H9 (cell line): Measurements from ENCODE around the gene FST. TPM values are rescaled to one million over a fixed set of nuclear protein-coding genes. Genes with fewer than 3 reads are reported as not detected.

Experiments
- DNase-seq: peaks from one replicate; pipeline ENCODE4 v3.0.0-alpha.2; 2017
- H2AFZ ChIP-seq: one replicate; pipeline ENCODE4 v1.6.1; 2013; ENCODE audit warnings: mild to moderate bottlenecking, low read length, control low read depth, moderate library complexity
- H2AK5ac ChIP-seq: 2 replicates; pipeline ENCODE4 v1.6.1; 2013; ENCODE audit warnings: low read length, control low read depth, mixed read lengths; ENCODE audit not compliant: insufficient read length
- H2BK120ac ChIP-seq: one replicate; pipeline ENCODE4 v1.6.1; 2013; ENCODE audit warnings: low read depth, mild to moderate bottlenecking, low read length, control low read depth, inconsistent platforms; ENCODE audit not compliant: poor library complexity, severe bottlenecking
- H2BK12ac ChIP-seq: 2 replicates; pipeline ENCODE4 v1.6.1; 2013; ENCODE audit warnings: low read length, control low read depth, mixed read lengths, low read depth; ENCODE audit not compliant: insufficient read length
- H2BK15ac ChIP-seq: 2 replicates; pipeline ENCODE4 v1.6.1; 2013; ENCODE audit warnings: low read depth, low read length, control low read depth
- H2BK20ac ChIP-seq: one replicate; pipeline ENCODE4 v1.6.1; 2013; ENCODE audit warnings: low read depth, mild to moderate bottlenecking, low read length, control low read depth, inconsistent platforms; ENCODE audit not compliant: poor library complexity, severe bottlenecking
- H2BK5ac ChIP-seq: 2 replicates; pipeline ENCODE4 v1.6.1; 2013; ENCODE audit warnings: low read length, control low read depth, mixed read lengths; ENCODE audit not compliant: insufficient read length
- H3K14ac ChIP-seq: 2 replicates; pipeline ENCODE4 v1.6.1; 2013; ENCODE audit warnings: low read length, control low read depth; ENCODE audit not compliant: insufficient read depth
- H3K18ac ChIP-seq: 2 replicates; pipeline ENCODE4 v1.6.1; 2013; ENCODE audit warnings: low read depth, mild to moderate bottlenecking, mixed read lengths, low read length, control low read depth; ENCODE audit not compliant: insufficient read length
- H3K23ac ChIP-seq: 2 replicates; pipeline ENCODE4 v1.6.1; 2013; ENCODE audit warnings: low read length, control low read depth, mixed read lengths, low read depth; ENCODE audit not compliant: insufficient read length
- H3K23me2 ChIP-seq: 2 replicates; pipeline ENCODE4 v1.6.1; 2013; ENCODE audit warnings: low read depth, mild to moderate bottlenecking, mixed read lengths, low read length, control low read depth; ENCODE audit not compliant: insufficient read length, poor library complexity, severe bottlenecking
- H3K27ac ChIP-seq: 2 replicates; pipeline ENCODE4 v1.5.1; 2013; ENCODE audit warnings: low read length, control low read depth, mixed read lengths, low read depth; ENCODE audit not compliant: insufficient read length
- H3K27me3 ChIP-seq: 2 replicates; pipeline ENCODE4 v1.6.1; 2013; ENCODE audit warnings: low read length, control low read depth, inconsistent platforms; ENCODE audit not compliant: insufficient read depth
- H3K4ac ChIP-seq: 2 replicates; pipeline ENCODE4 v1.6.1; 2013; ENCODE audit warnings: low read depth, mild to moderate bottlenecking, control low read depth, inconsistent platforms, low read length, moderate library complexity
- H3K4me1 ChIP-seq: 2 replicates; pipeline ENCODE4 v1.6.1; 2013; ENCODE audit warnings: low read length, control low read depth, inconsistent platforms; ENCODE audit not compliant: insufficient read depth
- H3K4me2 ChIP-seq: 2 replicates; pipeline ENCODE4 v1.6.1; 2013; ENCODE audit warnings: low read length, control low read depth, mixed read lengths; ENCODE audit not compliant: insufficient read length, insufficient read depth
- H3K56ac ChIP-seq: 2 replicates; pipeline ENCODE4 v1.6.1; 2013; ENCODE audit warnings: low read depth, mild to moderate bottlenecking, mixed read lengths, low read length, control low read depth; ENCODE audit not compliant: insufficient read length
- H3K79me1 ChIP-seq: 2 replicates; pipeline ENCODE4 v1.6.1; 2013; ENCODE audit warnings: low read depth, mild to moderate bottlenecking, moderate library complexity, low read length, control low read depth, inconsistent platforms; ENCODE audit not compliant: insufficient read depth, poor library complexity, severe bottlenecking
- H3K79me2 ChIP-seq: 2 replicates; pipeline ENCODE4 v1.6.1; 2013; ENCODE audit warnings: low read length, control low read depth, inconsistent platforms; ENCODE audit not compliant: insufficient read depth
- H3K9ac ChIP-seq: 2 replicates; pipeline ENCODE4 v1.6.1; 2013; ENCODE audit warnings: low read length, control low read depth, mixed read lengths; ENCODE audit not compliant: insufficient read length; ENCODE audit errors: extremely low read depth
- H3K9me3 ChIP-seq: one replicate; pipeline ENCODE4 v1.6.1; 2013; ENCODE audit warnings: low read depth, low read length, inconsistent platforms; ENCODE audit not compliant: control insufficient read depth
- H3T11ph ChIP-seq: one replicate; pipeline ENCODE4 v1.6.1; 2013; ENCODE audit warnings: mild to moderate bottlenecking, low read length, control low read depth, inconsistent platforms
- H4K20me1 ChIP-seq: one replicate; pipeline ENCODE4 v1.6.1; 2013; ENCODE audit not compliant: control insufficient read depth, insufficient read length, insufficient read depth
- H4K5ac ChIP-seq: 2 replicates; pipeline ENCODE4 v1.6.1; 2013; ENCODE audit warnings: low read depth, mild to moderate bottlenecking, mixed read lengths, low read length, control low read depth; ENCODE audit not compliant: insufficient read length
- H4K8ac ChIP-seq: replicated peaks from 2 replicates; pipeline ENCODE4 v1.6.1; 2013; ENCODE audit warnings: low read length, control low read depth, mixed read lengths, low read depth; ENCODE audit not compliant: insufficient read length
- H4K91ac ChIP-seq: 2 replicates; pipeline ENCODE4 v1.6.1; 2013; ENCODE audit warnings: low read depth, mild to moderate bottlenecking, moderate library complexity, mixed read lengths, low read length, control low read depth; ENCODE audit not compliant: insufficient read length
- H3K27ac Mint-ChIP-seq, 3 experiments: 2 replicates in 2 of 3; 3 replicates in 1 of 3; pipeline ENCODE4 v1.8.0; 2020 to 2021; ENCODE audit warnings: mixed read lengths in 3 of 3, mild to moderate bottlenecking in 1 of 3, moderate library complexity in 1 of 3
- H3K27me3 Mint-ChIP-seq: 2 replicates; pipeline ENCODE4 v1.8.0; 2021; ENCODE audit warnings: low read depth, mild to moderate bottlenecking, moderate library complexity, mixed read lengths
- H3K36me3 Mint-ChIP-seq, 3 experiments: 2 replicates in 2 of 3; 3 replicates in 1 of 3; pipeline ENCODE4 v1.8.0; 2020 to 2021; ENCODE audit warnings: low read depth in 3 of 3, mixed read lengths in 3 of 3; ENCODE audit not compliant: insufficient read depth in 1 of 3
- H3K4me1 Mint-ChIP-seq, 2 experiments: 2 replicates each; pipeline ENCODE4 v1.8.0; 2020; ENCODE audit warnings: mixed read lengths in 2 of 2
- H3K4me3 Mint-ChIP-seq, 2 experiments: 2 replicates in 1 of 2; 3 replicates in 1 of 2; pipeline ENCODE4 v1.8.0; 2020 to 2021; ENCODE audit warnings: mild to moderate bottlenecking in 2 of 2, mixed read lengths in 2 of 2, moderate library complexity in 1 of 2
- H3K9me3 Mint-ChIP-seq, 2 experiments: 2 replicates in 1 of 2; 3 replicates in 1 of 2; pipeline ENCODE4 v1.8.0; 2020; ENCODE audit warnings: mild to moderate bottlenecking in 2 of 2, mixed read lengths in 2 of 2, moderate library complexity in 1 of 2
- WGBS: extraction: QIAGEN DNeasy Blood & Tissue Kit; methylation state at CpG from one replicate; pipeline ENCODE4 v1.1.7; 2013; ENCODE audit warnings: missing lambda C conversion rate, low lambda C conversion rate, mixed read lengths; ENCODE audit not compliant: insufficient read length; ENCODE audit errors: extremely low coverage; 5-methylcytosine and 5-hydroxymethylcytosine counted together
- total RNA-seq: library from RNA; stranded (reverse); gene quantifications from 2 replicates; pipeline ENCODE4 v1.2.1, GENCODE V29; 2021
- TF ChIP-seq, protein P1 (sequence below): fragments of 200-600 bp; sonication (generic); conservative IDR thresholded peaks from 3 replicates; pipeline ENCODE4 v1.8.0; 2021; ENCODE audit warnings: antibody characterized with exemption, mild to moderate bottlenecking

FST gene
- total RNA-seq, 1 experiment from 2014 or later: 111 TPM

GRCh38 chr5:53431665-53432064 is 48.8 kb upstream of the FST start:
- Histone ChIP-seq H3K9me3 (no peaks in the 10 kb centered on the region), H2AK5ac (no peak overlapping the region), H4K91ac (no peak overlapping the region), H2AFZ (no peak overlapping the region), H3K27me3 (no peaks in the 10 kb centered on the region), H4K8ac (no peak overlapping the region), H2BK5ac (no peak overlapping the region), H3K79me1 (no peaks in the 10 kb centered on the region), H3K14ac (no peak overlapping the region), H3K23me2 (no peaks in the 10 kb centered on the region), H2BK120ac (no peak overlapping the region), H2BK15ac (no peak overlapping the region), H2BK20ac (no peak overlapping the region), H3K27ac (no peak overlapping the region), H3K79me2 (no peaks in the 10 kb centered on the region), H4K5ac (no peak overlapping the region), H4K20me1 (no peaks in the 10 kb centered on the region), H3K23ac (no peak overlapping the region), H2BK12ac (no peak overlapping the region), H3K4me1 (no peaks in the 10 kb centered on the region), H3K4me2 (no peak overlapping the region), H3T11ph (no peak overlapping the region), H3K9ac (no peak overlapping the region), H3K4ac (no peak overlapping the region), H3K18ac (no peak overlapping the region), H3K56ac (no peak overlapping the region)
- DNase-seq: no peak
- no peak overlapping the region for H3K27ac Mint-ChIP-seq
- TF ChIP-seq, protein P1, sequence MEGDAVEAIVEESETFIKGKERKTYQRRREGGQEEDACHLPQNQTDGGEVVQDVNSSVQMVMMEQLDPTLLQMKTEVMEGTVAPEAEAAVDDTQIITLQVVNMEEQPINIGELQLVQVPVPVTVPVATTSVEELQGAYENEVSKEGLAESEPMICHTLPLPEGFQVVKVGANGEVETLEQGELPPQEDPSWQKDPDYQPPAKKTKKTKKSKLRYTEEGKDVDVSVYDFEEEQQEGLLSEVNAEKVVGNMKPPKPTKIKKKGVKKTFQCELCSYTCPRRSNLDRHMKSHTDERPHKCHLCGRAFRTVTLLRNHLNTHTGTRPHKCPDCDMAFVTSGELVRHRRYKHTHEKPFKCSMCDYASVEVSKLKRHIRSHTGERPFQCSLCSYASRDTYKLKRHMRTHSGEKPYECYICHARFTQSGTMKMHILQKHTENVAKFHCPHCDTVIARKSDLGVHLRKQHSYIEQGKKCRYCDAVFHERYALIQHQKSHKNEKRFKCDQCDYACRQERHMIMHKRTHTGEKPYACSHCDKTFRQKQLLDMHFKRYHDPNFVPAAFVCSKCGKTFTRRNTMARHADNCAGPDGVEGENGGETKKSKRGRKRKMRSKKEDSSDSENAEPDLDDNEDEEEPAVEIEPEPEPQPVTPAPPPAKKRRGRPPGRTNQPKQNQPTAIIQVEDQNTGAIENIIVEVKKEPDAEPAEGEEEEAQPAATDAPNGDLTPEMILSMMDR: no peak
- H3K9me3 Mint-ChIP-seq: no peaks in the 10 kb centered on the region
- H3K27me3 Mint-ChIP-seq: no peaks in the 10 kb centered on the region
- no CpG with 5 or more reads among the region's 6 CpGs for WGBS
- H3K36me3 Mint-ChIP-seq: no peaks in the 10 kb centered on the region
- H3K4me3 Mint-ChIP-seq: no peak overlapping the region
- H3K4me1 Mint-ChIP-seq: peaks cover 7 to 9% of the 10 kb centered on the region in 2 experiments
